ENCODE data around the gene ADAMTSL1.

The ADAMTSL1 gene

GRCh38 chr9:18550286-18550685, 76.3 kb downstream of the ADAMTSL1 start:
- no peak overlapping the region for H3K27ac ChIP-seq
- TF ChIP-seq CTCF (conservative IDR thresholded peaks at IDR 0.05; ENCODE audit: low read depth, low read length), result no peak
- H3K27me3 ChIP-seq (ENCODE audit: insufficient read depth, low read depth), result no peaks in the 10 kb centered on the region
- H2AFZ ChIP-seq (ENCODE audit: low read depth), result no peak overlapping the region
- no peak overlapping the region for H3K4me2 ChIP-seq
- H3K36me3 ChIP-seq (ENCODE audit: insufficient read depth), result no peaks in the 10 kb centered on the region
- H3K4me3 ChIP-seq (IDR thresholded peaks at IDR 0.05; ENCODE audit: insufficient read depth, low read depth, low read length), result no peak overlapping the region
- H3K4me1 ChIP-seq (ENCODE audit: low read depth, poor library complexity, severe bottlenecking), result no peaks in the 10 kb centered on the region
- no peaks in the 10 kb centered on the region for H4K20me1 ChIP-seq (ENCODE audit: insufficient read depth)
- no peaks in the 10 kb centered on the region for H3K79me2 ChIP-seq (ENCODE audit: insufficient read depth, low read depth)
- H3K9ac ChIP-seq, result no peak overlapping the region

DNA sequence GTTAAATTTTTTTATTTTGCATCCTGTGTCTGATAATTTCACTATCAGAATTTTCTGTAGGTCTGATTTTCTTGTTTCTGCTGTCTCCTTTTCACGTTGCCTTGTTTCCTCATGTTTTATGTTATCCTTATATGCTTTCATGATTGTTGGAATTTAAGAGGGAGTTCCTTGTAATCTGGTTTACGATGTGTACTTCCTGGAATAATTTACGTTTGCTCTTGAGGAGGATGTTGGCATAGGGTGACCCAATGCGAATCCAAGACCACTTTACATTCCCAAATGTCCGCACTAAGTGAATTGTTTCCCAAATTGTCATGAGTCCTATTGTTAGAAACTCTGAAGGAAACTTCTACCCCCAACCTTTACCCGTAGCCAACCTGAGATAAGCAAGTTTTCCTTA, 80.3 kb downstream of the ADAMTSL1 start:
- Histone ChIP-seq H3K4me2 (no peak overlapping the region), H3K4me1 (ENCODE audit: low read depth, poor library complexity, severe bottlenecking) (no peaks in the 10 kb centered on the region), H3K79me2 (ENCODE audit: insufficient read depth, low read depth) (no peaks in the 10 kb centered on the region), H3K36me3 (ENCODE audit: insufficient read depth) (no peaks in the 10 kb centered on the region), H2AFZ (ENCODE audit: low read depth) (no peak overlapping the region), H3K27me3 (ENCODE audit: insufficient read depth, low read depth) (no peaks in the 10 kb centered on the region), H3K4me3 (IDR thresholded peaks at IDR 0.05; ENCODE audit: insufficient read depth, low read depth, low read length) (no peak overlapping the region), H3K27ac (no peak overlapping the region), H3K9ac (no peak overlapping the region), H4K20me1 (ENCODE audit: insufficient read depth) (no peaks in the 10 kb centered on the region)
- no peak for TF ChIP-seq CTCF (conservative IDR thresholded peaks at IDR 0.05; ENCODE audit: low read depth, low read length)

- Histone ChIP-seq H2AFZ (ENCODE audit: low read depth) (no peak overlapping the region), H4K20me1 (ENCODE audit: insufficient read depth) (no peaks in the 10 kb centered on the region), H3K27ac (no peak overlapping the region), H3K9ac (no peak overlapping the region), H3K79me2 (ENCODE audit: insufficient read depth, low read depth) (no peaks in the 10 kb centered on the region), H3K4me2 (no peak overlapping the region), H3K4me1 (ENCODE audit: low read depth, poor library complexity, severe bottlenecking) (no peaks in the 10 kb centered on the region), H3K36me3 (ENCODE audit: insufficient read depth) (no peaks in the 10 kb centered on the region), H3K4me3 (IDR thresholded peaks at IDR 0.05; ENCODE audit: insufficient read depth, low read depth, low read length) (no peak overlapping the region), H3K27me3 (ENCODE audit: insufficient read depth, low read depth) (no peaks in the 10 kb centered on the region)
- TF ChIP-seq CTCF (conservative IDR thresholded peaks at IDR 0.05; ENCODE audit: low read depth, low read length), result no peak
Measured at GRCh38 chr9:18555105-18555883, 81.3 kb downstream of the ADAMTSL1 start.

DNA sequence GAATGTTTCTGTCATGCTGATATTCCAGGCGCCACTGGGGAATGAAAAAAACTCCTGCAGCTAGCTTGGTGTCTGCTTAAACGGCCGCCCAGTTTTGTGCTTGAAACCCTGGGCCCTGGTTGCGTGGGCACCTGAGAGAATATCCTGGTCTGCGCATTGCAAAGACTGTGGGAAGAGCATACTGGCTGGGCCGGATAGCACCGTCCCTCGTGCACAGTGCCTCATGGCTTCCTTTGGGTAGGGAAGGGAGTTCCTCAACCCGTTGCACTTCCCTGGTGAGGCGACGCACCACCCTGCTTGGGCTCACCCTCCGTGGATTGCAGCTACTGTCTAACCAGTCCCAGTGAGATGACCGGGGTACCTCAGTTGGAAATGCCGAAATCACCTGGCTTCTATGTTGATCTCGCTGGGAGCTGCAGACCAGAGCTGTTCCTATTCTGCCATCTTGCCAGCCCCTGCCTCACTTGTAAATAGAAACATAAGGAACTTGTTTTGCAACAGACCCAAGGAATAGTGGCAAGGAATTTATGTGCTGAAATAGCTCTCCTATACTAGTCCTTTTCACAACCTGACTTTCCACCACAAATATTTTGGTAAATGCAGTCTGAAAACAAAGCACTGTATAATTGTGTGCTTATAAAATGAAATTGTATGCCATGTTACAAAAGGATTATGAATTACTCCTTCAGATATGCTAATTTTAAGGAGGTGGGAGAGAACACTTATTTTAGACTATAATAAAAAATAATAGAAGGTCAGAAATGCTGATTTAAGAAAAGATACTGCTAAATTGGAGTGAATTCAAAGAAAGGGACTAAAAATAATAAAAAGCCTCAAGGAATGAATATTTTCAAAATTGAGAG, 90.3 kb downstream of the ADAMTSL1 start:
- Histone ChIP-seq H3K27me3 (ENCODE audit: insufficient read depth, low read depth) (no peaks in the 10 kb centered on the region), H4K20me1 (ENCODE audit: insufficient read depth) (no peaks in the 10 kb centered on the region), H3K9ac (no peak overlapping the region), H3K4me2 (no peak overlapping the region), H3K36me3 (ENCODE audit: insufficient read depth) (no peaks in the 10 kb centered on the region), H3K4me1 (ENCODE audit: low read depth, poor library complexity, severe bottlenecking) (no peaks in the 10 kb centered on the region), H3K4me3 (IDR thresholded peaks at IDR 0.05; ENCODE audit: insufficient read depth, low read depth, low read length) (no peak overlapping the region), H3K79me2 (ENCODE audit: insufficient read depth, low read depth) (no peaks in the 10 kb centered on the region), H2AFZ (ENCODE audit: low read depth) (no peak overlapping the region), H3K27ac (no peak overlapping the region)
- TF ChIP-seq CTCF (conservative IDR thresholded peaks at IDR 0.05; ENCODE audit: low read depth, low read length), result no peak

Data from KMS-11 (cell line).